ENCODE results near the gene TRIL.

DNA sequence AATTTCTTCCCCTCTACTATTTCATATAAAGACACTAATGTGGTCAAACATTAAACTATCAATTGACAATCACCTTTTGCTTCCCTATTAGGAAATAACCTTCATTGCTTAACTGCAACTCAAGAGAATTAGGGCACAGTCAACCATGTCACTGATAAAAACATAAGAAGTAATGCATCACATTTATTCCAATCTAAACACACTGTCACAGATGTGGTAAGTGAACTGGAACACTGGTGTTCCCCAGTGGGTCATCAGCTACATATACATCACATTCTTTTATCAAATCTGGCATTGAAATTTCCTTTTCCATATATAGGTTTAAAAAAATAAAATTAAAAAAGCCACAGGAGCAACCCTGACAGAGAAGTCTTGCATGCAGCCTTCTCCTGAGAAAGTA is 3.7 kb downstream of the TRIL start:
- TF ChIP-seq, protein P1, sequence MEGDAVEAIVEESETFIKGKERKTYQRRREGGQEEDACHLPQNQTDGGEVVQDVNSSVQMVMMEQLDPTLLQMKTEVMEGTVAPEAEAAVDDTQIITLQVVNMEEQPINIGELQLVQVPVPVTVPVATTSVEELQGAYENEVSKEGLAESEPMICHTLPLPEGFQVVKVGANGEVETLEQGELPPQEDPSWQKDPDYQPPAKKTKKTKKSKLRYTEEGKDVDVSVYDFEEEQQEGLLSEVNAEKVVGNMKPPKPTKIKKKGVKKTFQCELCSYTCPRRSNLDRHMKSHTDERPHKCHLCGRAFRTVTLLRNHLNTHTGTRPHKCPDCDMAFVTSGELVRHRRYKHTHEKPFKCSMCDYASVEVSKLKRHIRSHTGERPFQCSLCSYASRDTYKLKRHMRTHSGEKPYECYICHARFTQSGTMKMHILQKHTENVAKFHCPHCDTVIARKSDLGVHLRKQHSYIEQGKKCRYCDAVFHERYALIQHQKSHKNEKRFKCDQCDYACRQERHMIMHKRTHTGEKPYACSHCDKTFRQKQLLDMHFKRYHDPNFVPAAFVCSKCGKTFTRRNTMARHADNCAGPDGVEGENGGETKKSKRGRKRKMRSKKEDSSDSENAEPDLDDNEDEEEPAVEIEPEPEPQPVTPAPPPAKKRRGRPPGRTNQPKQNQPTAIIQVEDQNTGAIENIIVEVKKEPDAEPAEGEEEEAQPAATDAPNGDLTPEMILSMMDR (conservative IDR thresholded peaks at IDR 0.05; ENCODE audit: low read depth, low read length): no peak
- no peak for TF ChIP-seq POLR2A (IDR thresholded peaks at IDR 0.05; ENCODE audit: low read depth, low read length)
- TF ChIP-seq RCOR1 (IDR thresholded peaks at IDR 0.05; ENCODE audit: insufficient replicate concordance, low read length): no peak
- no peak for TF ChIP-seq RFX5 (IDR thresholded peaks at IDR 0.05; ENCODE audit: low read depth, low read length)
- no peak for TF ChIP-seq SMC3 (IDR thresholded peaks at IDR 0.05; ENCODE audit: low read depth, low read length)
- TF ChIP-seq CHD1 (IDR thresholded peaks at IDR 0.05; ENCODE audit: low read depth, low read length): no peak
- no peak for TF ChIP-seq MAFK (IDR thresholded peaks at IDR 0.05; ENCODE audit: low read depth, low read length)
